ENCODE measurements around the gene KXD1.

Gene KXD1

DNA sequence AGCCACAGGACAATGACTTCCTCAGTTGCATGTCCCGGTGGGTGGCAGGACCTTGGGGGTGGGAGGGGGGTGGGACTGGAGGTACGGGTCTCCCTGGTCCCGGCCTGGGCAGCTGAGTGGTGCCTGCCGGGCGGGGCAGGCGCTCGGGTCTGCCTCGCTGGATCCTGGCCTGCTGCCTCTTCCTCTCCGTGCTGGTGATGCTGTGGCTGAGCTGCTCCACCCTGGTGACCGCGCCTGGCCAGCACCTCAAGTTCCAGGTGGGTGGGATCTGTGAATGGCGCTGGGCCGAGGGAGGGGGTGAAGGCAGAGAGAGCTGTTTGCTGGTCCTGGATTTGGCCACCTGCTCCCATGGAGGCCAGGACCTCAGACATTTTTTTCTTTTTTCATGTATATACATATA is 60.6 kb downstream of the KXD1 start:
- no peak for FAIRE-seq

Measured in A204.1 (cell line).